ENCODE results near the gene NOL6. TPM values are rescaled to one million over a fixed set of nuclear protein-coding genes. Genes with fewer than 3 reads are reported as not detected.
"Not testable (repeated sequence)": the region's sequence is repeated elsewhere in the genome, so short reads cannot be mapped to it uniquely, and the experiment has no call there.

Gene NOL6
- total RNA-seq (2014; rRNA removed; shearing (Covaris generic)) (54.1 and 58.4 TPM in 2 replicates), polyA plus RNA-seq (2016; fragmentation: Nextera tagmentation; extraction: Ambion mirVana) (25.0 and 28.7 TPM in 2 replicates)
- long read RNA-seq, partial matches to known transcripts, result 4 of 4 reads
- long read RNA-seq, other reads (novel, unspliced or antisense), result 0 of 4 reads

DNA sequence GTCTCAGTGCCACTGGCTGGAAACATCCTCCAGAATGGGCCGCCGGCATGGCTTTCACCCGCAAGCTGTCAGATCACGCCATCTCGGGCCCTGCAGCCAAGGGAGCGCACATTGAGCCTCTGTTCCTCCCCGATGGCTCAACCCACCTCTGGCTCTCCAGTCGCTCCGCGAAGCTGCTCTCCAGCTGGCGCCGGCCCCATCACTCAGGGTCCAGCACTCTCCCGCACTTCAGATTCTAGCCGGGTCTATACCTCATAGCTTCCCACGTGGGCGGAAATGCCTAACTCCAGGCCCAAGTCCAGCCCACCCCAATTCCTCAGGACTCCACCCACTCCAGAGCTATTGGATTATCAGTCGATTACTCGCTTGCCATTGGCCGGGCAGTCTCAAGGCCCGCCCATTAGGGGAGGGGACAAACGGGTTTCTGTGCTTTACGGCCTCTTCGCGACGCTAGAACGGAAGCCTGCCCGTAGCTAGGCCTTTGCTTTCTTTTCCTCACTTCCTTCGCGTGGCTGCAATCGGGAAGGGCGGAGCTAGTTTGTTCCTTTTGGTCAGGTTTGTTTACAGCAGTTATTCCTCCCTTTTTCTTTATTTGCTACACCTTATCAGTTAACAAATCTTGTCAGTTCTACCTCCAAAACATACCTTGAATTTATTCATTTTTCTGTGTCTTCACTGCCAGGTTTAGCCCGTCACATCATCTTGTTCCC is at the start of gene NOL6:
Gene NOL6 (minus strand): TSS at position 282 of the 710 bp plus-strand sequence. CDS start 82 bp downstream, at position 200.
- Histone ChIP-seq H3K4me2 (peak within 1 kb of the TSS; percentile 96), H3K36me3 (ENCODE audit: insufficient read depth) (peaks cover 9% of the 10 kb centered on the region), H3K79me2 (replicated peaks; ENCODE audit: insufficient read depth) (peaks cover 24% of the 10 kb centered on the region), H3K9me2 (ENCODE audit: insufficient read depth) (no peaks in the 10 kb centered on the region), H3K4me1 (ENCODE audit: insufficient read depth) (peaks cover 4% of the 10 kb centered on the region; the same call in 1 of the 2 replicates), H3F3A (replicated peaks; ENCODE audit: low read depth) (0 out of 2 replicates have a peak, but pooled peaks cover 3% of the 10 kb centered on the region), H3K27ac (ENCODE audit: low read depth) (no peak within 1 kb of the TSS), H4K20me1 (replicated peaks; ENCODE audit: insufficient read depth) (no peaks in the 10 kb centered on the region), H2AFZ (0 out of 2 replicates have a peak within 1 kb of the TSS, but pooled peaks have one; percentile 9), H3K27me3 (ENCODE audit: insufficient read depth) (no peaks in the 10 kb centered on the region), H3K4me3 (peak within 1 kb of the TSS; percentile 96)
- 0 out of 2 replicates have a peak, but pooled peaks have one; percentile 16 for TF ChIP-seq CREB1 (CRISPR knock-in tag; IDR thresholded peaks at IDR 0.05; ENCODE audit: low read depth)
- TF ChIP-seq STAT1 (IDR thresholded peaks at IDR 0.05; ENCODE audit: unreplicated experiment), result no peak
- peak; percentile 73 for TF ChIP-seq ETS1 (IDR thresholded peaks at IDR 0.05)
- TF ChIP-seq POLR2AphosphoS5 (IDR thresholded peaks at IDR 0.05; ENCODE audit: low read depth), result peak; percentile 83
- no peak for TF ChIP-seq JUNB (IDR thresholded peaks at IDR 0.05; ENCODE audit: unreplicated experiment)
- ATAC-seq (peak; percentile 99), DNase-seq (ENCODE audit: low spot score) (peak; percentile 100)
- Mint-ChIP-seq H3K27ac (peak within 1 kb of the TSS; percentile 95), H3K9me3 (no peaks in the 10 kb centered on the region), H3K4me3 (peak within 1 kb of the TSS; percentile 96), H3K36me3 (ENCODE audit: low read depth) (peaks cover 38% of the 10 kb centered on the region), H3K27me3 (ENCODE audit: insufficient read depth, low read depth, poor library complexity) (peaks cover 9% of the 10 kb centered on the region), H3K4me1 (peaks cover 4% of the 10 kb centered on the region; the same call in 1 of the 3 replicates)

- not testable (repeated sequence) for H3K27ac Mint-ChIP-seq; H3K36me3 Mint-ChIP-seq (ENCODE audit: low read depth); H3K9me3 Mint-ChIP-seq; H3F3A ChIP-seq (replicated peaks; ENCODE audit: low read depth); H3K4me3 ChIP-seq; DNase-seq (ENCODE audit: low spot score); H4K20me1 ChIP-seq (replicated peaks; ENCODE audit: insufficient read depth); H3K9me2 ChIP-seq (ENCODE audit: insufficient read depth); H3K4me1 ChIP-seq (ENCODE audit: insufficient read depth); H2AFZ ChIP-seq; H3K36me3 ChIP-seq (ENCODE audit: insufficient read depth); H3K27me3 Mint-ChIP-seq (ENCODE audit: insufficient read depth, low read depth, poor library complexity); H3K4me3 Mint-ChIP-seq; H3K27ac ChIP-seq (ENCODE audit: low read depth); H3K79me2 ChIP-seq (replicated peaks; ENCODE audit: insufficient read depth); H3K4me2 ChIP-seq; ATAC-seq
- peaks cover 15% of the 10 kb centered on the region for H3K27me3 ChIP-seq (ENCODE audit: insufficient read depth)
- H3K4me1 Mint-ChIP-seq, result peaks cover 12% of the 10 kb centered on the region
Observed at GRCh38 chr9:33521861-33522260, 48.1 kb upstream of the NOL6 start.

GRCh38 chr9:33517934-33518577 is 44.3 kb upstream of the NOL6 start:
- DNase-seq (ENCODE audit: low spot score); ATAC-seq; H3K4me1 ChIP-seq (ENCODE audit: insufficient read depth): not testable (repeated sequence)

More at GRCh38 chr9:33517934-33518577, 44.3 kb upstream of the NOL6 start:
- not testable (repeated sequence) for H3K4me3 Mint-ChIP-seq; H4K20me1 ChIP-seq (replicated peaks; ENCODE audit: insufficient read depth); H3K4me2 ChIP-seq; H3K27ac Mint-ChIP-seq; H3K27me3 ChIP-seq (ENCODE audit: insufficient read depth); H3K36me3 Mint-ChIP-seq (ENCODE audit: low read depth); H3K9me3 Mint-ChIP-seq; H3K27ac ChIP-seq (ENCODE audit: low read depth); H3K9me2 ChIP-seq (ENCODE audit: insufficient read depth); H3K27me3 Mint-ChIP-seq (ENCODE audit: insufficient read depth, low read depth, poor library complexity); H2AFZ ChIP-seq; H3K36me3 ChIP-seq (ENCODE audit: insufficient read depth); H3K4me3 ChIP-seq; H3F3A ChIP-seq (replicated peaks; ENCODE audit: low read depth); H3K79me2 ChIP-seq (replicated peaks; ENCODE audit: insufficient read depth)
- H3K4me1 Mint-ChIP-seq, result peaks cover 22% of the 10 kb centered on the region

Measured in GM23338 (cell line).